ENCODE data around the gene EPHB3.
A peak's percentile ranks its signal among the peaks of the same experiment; 100 is the strongest.

The EPHB3 gene

GRCh38 chr3:184563941-184564684 lies 2.5 kb downstream of the EPHB3 start:
- peak in 1 of 2 donors; percentile 20 for DNase-seq
- H2AFZ ChIP-seq (ENCODE audit: insufficient read depth, low read length, poor library complexity) = no peak overlapping the region
- H3K27ac ChIP-seq (ENCODE audit: low read depth, low read length) = no peak overlapping the region
- peak overlapping the region; percentile 15 for H2BK12ac ChIP-seq (ENCODE audit: low read length)
- peak overlapping the region; percentile 57 for H3K4me2 ChIP-seq (ENCODE audit: low read length)
- no CpG with 5 or more reads among the region's 13 CpGs for WGBS (ENCODE audit: extremely low coverage, insufficient coverage, insufficient read length)
- peak overlapping the region; percentile 16 for H3K4ac ChIP-seq (ENCODE audit: low read depth, low read length)
- peaks cover 46 to 54% of the 10 kb centered on the region in 2 experiments for H3K4me1 ChIP-seq (ENCODE audit: control insufficient read depth in 1 of 2, insufficient read depth in 2 of 2, low read length in 2 of 2)
- peak overlapping the region; percentile 3 for H3K14ac ChIP-seq (ENCODE audit: low read length)
- H4K91ac ChIP-seq (ENCODE audit: low read depth, low read length) = peak overlapping the region; percentile 11
- no peaks in the 10 kb centered on the region for H3K27me3 ChIP-seq (ENCODE audit: insufficient read depth, low read length)
- H3K9ac ChIP-seq (ENCODE audit: low read length) = no peak overlapping the region
- peak overlapping the region; percentile 23 for H3K4me3 ChIP-seq (ENCODE audit: low read depth, low read length)
- peaks cover 40% of the 10 kb centered on the region for H3K79me2 ChIP-seq (ENCODE audit: control insufficient read depth, insufficient read depth, low read length, poor library complexity)
- H4K12ac ChIP-seq (ENCODE audit: low read depth, low read length) = no peak overlapping the region
- H2BK120ac ChIP-seq (ENCODE audit: insufficient read depth, low read length, poor library complexity) = peak overlapping the region; percentile 6
- H2BK5ac ChIP-seq (ENCODE audit: low read depth, low read length, poor library complexity) = no peak overlapping the region
- no peaks in the 10 kb centered on the region for H3K36me3 ChIP-seq (ENCODE audit: control insufficient read depth in 1 of 2, insufficient read depth in 2 of 2, low read length in 2 of 2)
- H3K9me3 ChIP-seq (ENCODE audit: insufficient read depth, low read depth, low read length) = no peaks in the 10 kb centered on the region
- H3K79me1 ChIP-seq (ENCODE audit: low read length) = peaks cover 42% of the 10 kb centered on the region
- H3K23ac ChIP-seq (ENCODE audit: low read length) = no peak overlapping the region
- no peak overlapping the region for H4K8ac ChIP-seq (ENCODE audit: low read depth, low read length)
- peak overlapping the region; percentile 55 for H3K18ac ChIP-seq (ENCODE audit: low read length)
- H2AK5ac ChIP-seq (ENCODE audit: low read length) = no peak overlapping the region

GRCh38 chr3:184564685-184565385 lies 3.2 kb downstream of the EPHB3 start:
- H3K27me3 ChIP-seq (ENCODE audit: insufficient read depth, low read length) = no peaks in the 10 kb centered on the region
- no peaks in the 10 kb centered on the region for H3K9me3 ChIP-seq (ENCODE audit: insufficient read depth, low read depth, low read length)
- WGBS (ENCODE audit: extremely low coverage, insufficient coverage, insufficient read length) = no CpG with 5 or more reads among the region's 5 CpGs
- peak overlapping the region; percentile 53 for H3K14ac ChIP-seq (ENCODE audit: low read length)
- peaks cover 49% of the 10 kb centered on the region for H3K79me1 ChIP-seq (ENCODE audit: low read length)
- H3K79me2 ChIP-seq (ENCODE audit: control insufficient read depth, insufficient read depth, low read length, poor library complexity) = peaks cover 45% of the 10 kb centered on the region
- H3K4me1 ChIP-seq (ENCODE audit: control insufficient read depth in 1 of 2, insufficient read depth in 2 of 2, low read length in 2 of 2) = peaks cover 51 to 59% of the 10 kb centered on the region in 2 experiments
- peak overlapping the region; percentile 41 for H2AK5ac ChIP-seq (ENCODE audit: low read length)
- H3K27ac ChIP-seq (ENCODE audit: low read depth, low read length) = peak overlapping the region; percentile 88
- H3K4me2 ChIP-seq (ENCODE audit: low read length) = peak overlapping the region; percentile 57
- H3K4me3 ChIP-seq (ENCODE audit: low read depth, low read length) = no peak overlapping the region
- no peak for DNase-seq
- H3K4ac ChIP-seq (ENCODE audit: low read depth, low read length) = peak overlapping the region; percentile 47
- peak overlapping the region; percentile 43 for H2BK120ac ChIP-seq (ENCODE audit: insufficient read depth, low read length, poor library complexity)
- H4K91ac ChIP-seq (ENCODE audit: low read depth, low read length) = peak overlapping the region; percentile 51
- no peak overlapping the region for H4K8ac ChIP-seq (ENCODE audit: low read depth, low read length)
- peak overlapping the region; percentile 57 for H2BK5ac ChIP-seq (ENCODE audit: low read depth, low read length, poor library complexity)
- peak overlapping the region; percentile 50 for H3K18ac ChIP-seq (ENCODE audit: low read length)
- H3K9ac ChIP-seq (ENCODE audit: low read length) = no peak overlapping the region
- H4K12ac ChIP-seq (ENCODE audit: low read depth, low read length) = no peak overlapping the region
- H3K23ac ChIP-seq (ENCODE audit: low read length) = no peak overlapping the region
- H2AFZ ChIP-seq (ENCODE audit: insufficient read depth, low read length, poor library complexity) = peak overlapping the region; percentile 5
- no peaks in the 10 kb centered on the region for H3K36me3 ChIP-seq (ENCODE audit: control insufficient read depth in 1 of 2, insufficient read depth in 2 of 2, low read length in 2 of 2)
- peak overlapping the region; percentile 46 for H2BK12ac ChIP-seq (ENCODE audit: low read length)

DNA sequence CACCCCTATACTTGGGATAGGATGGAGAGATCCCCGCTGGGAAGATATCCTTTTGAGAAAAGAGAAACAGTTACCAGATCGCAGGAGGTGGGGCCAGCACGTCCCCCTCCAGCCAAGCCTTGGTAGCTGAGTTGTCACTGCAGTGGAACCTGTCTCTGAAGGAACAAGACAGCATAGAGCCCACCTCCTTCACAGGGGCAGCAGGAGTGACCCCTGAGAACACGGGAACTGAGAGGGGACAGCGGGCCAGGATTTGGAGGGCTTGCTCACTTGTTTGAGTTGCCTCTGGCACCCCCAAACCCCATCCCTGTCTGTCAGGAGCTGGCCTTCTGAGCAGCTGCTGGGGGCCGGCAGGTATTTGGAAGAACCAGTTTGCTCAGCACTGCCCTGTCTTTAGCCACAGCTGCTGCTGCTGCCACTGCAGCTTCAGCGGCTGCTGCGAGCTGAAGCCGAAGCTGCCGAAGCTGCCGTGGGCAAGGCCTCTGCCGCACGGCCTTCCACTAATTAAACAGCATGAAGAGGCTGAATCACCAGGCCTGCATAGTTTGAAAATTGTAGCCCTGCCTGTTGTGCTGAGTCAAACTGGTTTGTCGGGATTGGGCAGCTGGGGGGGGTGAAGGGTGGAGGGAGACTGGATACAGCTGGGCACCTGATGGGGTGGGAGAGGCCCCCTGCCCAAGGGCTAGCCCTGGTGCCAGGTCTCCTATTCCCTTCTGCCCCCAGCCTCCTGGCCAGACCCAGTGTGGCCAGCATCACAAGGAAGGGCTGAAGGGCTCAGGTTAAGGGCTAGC lies 4.0 kb downstream of the EPHB3 start:
- Histone ChIP-seq H3K27ac (ENCODE audit: low read depth, low read length) (peak overlapping the region; percentile 88), H3K79me1 (ENCODE audit: low read length) (peaks cover 52% of the 10 kb centered on the region), H2AK5ac (ENCODE audit: low read length) (peak overlapping the region; percentile 80), H3K14ac (ENCODE audit: low read length) (peak overlapping the region; percentile 75), H3K79me2 (ENCODE audit: control insufficient read depth, insufficient read depth, low read length, poor library complexity) (peaks cover 46% of the 10 kb centered on the region), H2AFZ (ENCODE audit: insufficient read depth, low read length, poor library complexity) (no peak overlapping the region), H3K4me2 (ENCODE audit: low read length) (peak overlapping the region; percentile 48), H3K18ac (ENCODE audit: low read length) (peak overlapping the region; percentile 92), H4K91ac (ENCODE audit: low read depth, low read length) (peak overlapping the region; percentile 86), H3K9ac (ENCODE audit: low read length) (no peak overlapping the region), H3K4me1 (ENCODE audit: control insufficient read depth in 1 of 2, insufficient read depth in 2 of 2, low read length in 2 of 2) (peaks cover 55 to 66% of the 10 kb centered on the region in 2 experiments), H2BK120ac (ENCODE audit: insufficient read depth, low read length, poor library complexity) (peak overlapping the region; percentile 96), H4K8ac (ENCODE audit: low read depth, low read length) (peak overlapping the region; percentile 52), H2BK12ac (ENCODE audit: low read length) (peak overlapping the region; percentile 91), H3K36me3 (ENCODE audit: control insufficient read depth in 1 of 2, insufficient read depth in 2 of 2, low read length in 2 of 2) (no peaks in the 10 kb centered on the region), H3K4ac (ENCODE audit: low read depth, low read length) (peak overlapping the region; percentile 95), H2BK5ac (ENCODE audit: low read depth, low read length, poor library complexity) (peak overlapping the region; percentile 57), H4K12ac (ENCODE audit: low read depth, low read length) (no peak overlapping the region), H3K9me3 (ENCODE audit: insufficient read depth, low read depth, low read length) (no peaks in the 10 kb centered on the region), H3K27me3 (ENCODE audit: insufficient read depth, low read length) (no peaks in the 10 kb centered on the region), H3K4me3 (ENCODE audit: low read depth, low read length) (no peak overlapping the region), H3K23ac (ENCODE audit: low read length) (no peak overlapping the region)
- peak; percentile 96 to 98 for DNase-seq
- no CpG with 5 or more reads among the region's 14 CpGs for WGBS (ENCODE audit: extremely low coverage, insufficient coverage, insufficient read length)

Data from trophoblast cell (in vitro differentiated cells and primary cell).